Colon (tissue), 2 donors: ENCODE results near the gene AOAH.
"Not testable (repeated sequence)": the region's sequence is repeated elsewhere in the genome, so short reads cannot be mapped to it uniquely, and the experiment has no call there.

Source experiments
- FAIRE-seq: peaks from 2 replicates; lab custom pipeline; 2012; peaks lifted over from hg19 to GRCh38; lab: Jason Lieb, UNC
- donor health status: control.
- donor health status: control.

Gene AOAH

GRCh38 chr7:36506820-36507219 lies 217.5 kb downstream of the AOAH start:
- FAIRE-seq = no peak

- no peak for FAIRE-seq
These were observed 218.0 kb downstream of the AOAH start for GRCh38 chr7:36506130-36506798.

GRCh38 chr7:36504617-36505016 lies 219.7 kb downstream of the AOAH start:
- not testable (repeated sequence) for FAIRE-seq

GRCh38 chr7:36504216-36504615 lies 220.1 kb downstream of the AOAH start:
- not testable (repeated sequence) for FAIRE-seq

- no peak for FAIRE-seq
These were observed 226.5 kb downstream of the AOAH start for GRCh38 chr7:36497775-36498174.

- FAIRE-seq = not testable (repeated sequence)
These were observed 227.1 kb downstream of the AOAH start for GRCh38 chr7:36497176-36497575.

GRCh38 chr7:36496576-36496975 lies 227.7 kb downstream of the AOAH start:
- FAIRE-seq = no peak

GRCh38 chr7:36491317-36491716 lies 233.0 kb downstream of the AOAH start:
- FAIRE-seq = no peak

GRCh38 chr7:36490419-36490830 lies 233.9 kb downstream of the AOAH start:
- no peak for FAIRE-seq

- FAIRE-seq = not testable (repeated sequence)
These were observed 235.6 kb downstream of the AOAH start for GRCh38 chr7:36488672-36489071.

- FAIRE-seq = peak; percentile 76
These were observed 236.4 kb downstream of the AOAH start for GRCh38 chr7:36487756-36488336.

GRCh38 chr7:36486336-36486735 lies 238.0 kb downstream of the AOAH start:
- FAIRE-seq = no peak

GRCh38 chr7:36484265-36484664 lies 240.0 kb downstream of the AOAH start:
- no peak for FAIRE-seq

- FAIRE-seq = not testable (repeated sequence)
These were observed 240.4 kb downstream of the AOAH start for GRCh38 chr7:36483853-36484252.

GRCh38 chr7:36478745-36479144 lies 245.5 kb downstream of the AOAH start:
- no peak for FAIRE-seq

- FAIRE-seq = no peak
These were observed 248.9 kb downstream of the AOAH start for GRCh38 chr7:36475381-36475780.

GRCh38 chr7:36475011-36475342 lies 249.3 kb downstream of the AOAH start:
- FAIRE-seq = no peak

GRCh38 chr7:36474283-36475010 lies 249.8 kb downstream of the AOAH start:
- no peak for FAIRE-seq

GRCh38 chr7:36473454-36474282 lies 250.6 kb downstream of the AOAH start:
- FAIRE-seq = no peak

GRCh38 chr7:36472141-36472729 lies 252.1 kb downstream of the AOAH start:
- no peak for FAIRE-seq

GRCh38 chr7:36469236-36469635 lies 255.1 kb downstream of the AOAH start:
- no peak for FAIRE-seq
